K562 (cell line): ENCODE data around the gene ALOX12B. TPM values are rescaled to one million over a fixed set of nuclear protein-coding genes. Genes with fewer than 3 reads are reported as not detected.
A peak's percentile ranks its signal among the peaks of the same experiment; 100 is the strongest.

Source experiments
- ATAC-seq: fragments of 200-7000 bp; cut with Tn5 transposase; 3 replicates; pipeline ENCODE4 v1.9.1; 2020; ENCODE audit warnings: moderate library complexity
- BruUV-seq: library from RNA; stranded (reverse); fragments of 400-500 nt; replicated peaks from 2 replicates; lab custom pipeline; 2021; lab: Mats Ljungman, UMichigan
- CTCF ChIA-PET: fragments of 300-600 bp; formaldehyde crosslinking; extraction: SDS; loops from one replicate; lab custom pipeline; 2021; ENCODE audit warnings: low intra/inter-chr PET ratio; lab: Yijun Ruan, JAX
- POLR2A ChIA-PET: fragments of 300-600, 350-650 bp; sonication (Branson Sonifier 250); formaldehyde crosslinking; extraction: SDS; loops from one replicate; lab custom pipeline; 2021; ENCODE audit warnings: antibody characterized with exemption, inconsistent platforms; lab: Yijun Ruan, JAX
- DNase-seq, 4 experiments: peaks; one replicate each; pipeline versions ENCODE4 v3.0.0 to v3.0.0-alpha.2; 2011 to 2018; ENCODE audit warnings: low spot score in 3 of 4, mixed read lengths in 3 of 4; ENCODE audit errors: extremely low read depth in 1 of 4
- FAIRE-seq: peaks from 2 replicates; lab custom pipeline; 2011; peaks lifted over from hg19 to GRCh38; lab: Jason Lieb, UNC
- H2AFZ ChIP-seq: 2 replicates; pipeline ENCODE4 v1.6.0; 2011; ENCODE audit warnings: low read depth, low read length, control low read depth, inconsistent platforms
- H3K27ac ChIP-seq: fragments of 200-600 bp; 3 replicates; pipeline ENCODE4 v1.8.0; 2011; ENCODE audit warnings: low read depth, mild to moderate bottlenecking, control low read depth, inconsistent platforms, low read length, moderate library complexity, mixed read lengths; ENCODE audit errors: extremely low read depth
- H3K27me3 ChIP-seq, 2 experiments: fragments of 300-600 bp in 1 of 2; 2 replicates in 1 of 2; 3 replicates in 1 of 2; pipeline versions ENCODE4 v1.6.0 to v1.8.0; 2011; ENCODE audit warnings: inconsistent platforms in 2 of 2, low read length in 2 of 2, mild to moderate bottlenecking in 1 of 2, mixed read lengths in 1 of 2, moderate library complexity in 1 of 2; ENCODE audit not compliant: control insufficient read depth in 2 of 2, insufficient read depth in 2 of 2
- H3K36me3 ChIP-seq: fragments of 300-600 bp; 3 replicates; pipeline ENCODE4 v1.8.0; 2011; ENCODE audit warnings: mild to moderate bottlenecking, low read length, inconsistent platforms; ENCODE audit not compliant: control insufficient read depth, insufficient read depth
- H3K4me1 ChIP-seq, 2 experiments: fragments of 200-600 bp in 1 of 2; replicated peaks in 1 of 2; 2 replicates in 1 of 2; 3 replicates in 1 of 2; pipeline versions ENCODE4 v1.5.1 to v1.8.0; 2011; ENCODE audit warnings: inconsistent platforms in 2 of 2, low read length in 2 of 2, mild to moderate bottlenecking in 1 of 2, mixed read lengths in 1 of 2, moderate library complexity in 1 of 2; ENCODE audit not compliant: control insufficient read depth in 2 of 2, insufficient read depth in 2 of 2
- H3K4me2 ChIP-seq: 2 replicates; pipeline ENCODE4 v1.6.1; 2011; ENCODE audit warnings: low read length, control low read depth, inconsistent platforms, mixed read lengths; ENCODE audit not compliant: insufficient read depth
- H3K4me3 ChIP-seq: fragments of 200-600 bp; sonication (generic), shearing (Covaris generic); 2 replicates; pipeline ENCODE4 v1.5.1; 2016; ENCODE audit warnings: control low read depth, inconsistent platforms
- H3K79me2 ChIP-seq: fragments of 200-600 bp; 3 replicates; pipeline ENCODE4 v1.8.0; 2011; ENCODE audit warnings: low read length, inconsistent platforms; ENCODE audit not compliant: control insufficient read depth, insufficient read depth
- H3K9ac ChIP-seq, 2 experiments: 2 replicates each; pipeline versions ENCODE4 v1.6.0 to v1.6.1; 2011; ENCODE audit warnings: low read depth in 2 of 2, low read length in 2 of 2, control low read depth in 1 of 2, inconsistent platforms in 1 of 2, mild to moderate bottlenecking in 1 of 2, mixed read lengths in 1 of 2; ENCODE audit not compliant: insufficient read depth in 1 of 2
- H3K9me1 ChIP-seq: one replicate; pipeline ENCODE4 v1.6.0; 2011; ENCODE audit warnings: inconsistent platforms, mild to moderate bottlenecking, low read length, moderate library complexity; ENCODE audit not compliant: control insufficient read depth, insufficient read depth
- H3K9me3 ChIP-seq: replicated peaks from 2 replicates; pipeline ENCODE4 v1.5.1; 2011; ENCODE audit warnings: low read depth, low read length, inconsistent platforms; ENCODE audit not compliant: control insufficient read depth, insufficient read depth
- H4K20me1 ChIP-seq: replicated peaks from 2 replicates; pipeline ENCODE4 v1.6.1; 2011; ENCODE audit warnings: low read length, inconsistent platforms, mixed read lengths; ENCODE audit not compliant: control insufficient read depth, insufficient read depth
- ARID4B ChIP-seq: sonication (generic); formaldehyde crosslinking; IDR thresholded peaks from 2 replicates; pipeline ENCODE4 v1.8.0; 2022; ENCODE audit warnings: mild to moderate bottlenecking, missing genetic modification reagents
- CHCHD3 ChIP-seq: fragments of 250-450 bp; sonication (Bioruptor Pico); IDR thresholded peaks from 2 replicates; pipeline ENCODE4 v2.1.2; 2022; ENCODE audit warnings: mild to moderate bottlenecking
- ZNF263 ChIP-seq: sonication (generic); formaldehyde crosslinking; IDR thresholded peaks from 2 replicates; pipeline ENCODE4 v1.8.0; 2022; ENCODE audit warnings: mild to moderate bottlenecking, missing genetic modification reagents, borderline replicate concordance
- ZNF717 ChIP-seq: fragments of 250-450 bp; sonication (Bioruptor Pico); IDR thresholded peaks from 2 replicates; pipeline ENCODE4 v1.5.0; 2021
- WGBS: fragments of 100-300 bp; shearing (Covaris generic); methylation state at CpG from one replicate; pipeline ENCODE4 v1.1.6; 2016; ENCODE audit warnings: low coverage, mixed read lengths; ENCODE audit not compliant: insufficient coverage; ENCODE audit errors: missing lambda C conversion rate; 5-methylcytosine and 5-hydroxymethylcytosine counted together
- in situ Hi-C: fragments of 300-500 bp; cut with MboI; formaldehyde crosslinking; loops from 4 replicates; pipeline ENCODE4 v1.15.0; 2018; ENCODE audit warnings: inconsistent platforms, mixed read lengths
- intact Hi-C: fragments of 100-400 bp; cut with micrococcal nuclease; formaldehyde crosslinking; loops from 2 replicates; pipeline ENCODE4 v1.14.2; 2022
- polyA plus RNA-seq, 8 experiments: library from polyadenylated mRNA; depleted of rRNA in 4 of 8; stranded (reverse) in 5 of 8; unstranded in 3 of 8; fragments of >200 nt; fragmentation: Nextera tagmentation in 2 of 8; fragmentation: Illumina TruSeq in 1 of 8; extraction: Ambion mirVana in 2 of 8; extraction: Trizol in 1 of 8; gene quantifications; 2 replicates each; pipeline versions ENCODE4 v1.2.1 to v1.2.3, GENCODE V29; 2011 to 2014; ENCODE audit warnings: inconsistent platforms in 1 of 8, missing spikeins in 1 of 8
- total RNA-seq, 7 experiments: library from RNA; depleted of rRNA in 6 of 7; stranded (reverse); fragments of >200 nt in 6 of 7; fragmentation: Illumina TruSeq in 2 of 7; extraction: Trizol in 2 of 7; gene quantifications; 2 replicates each; pipeline versions ENCODE4 v1.2.1 to v1.2.3, GENCODE V29; 2011 to 2021; ENCODE audit warnings: low replicate concordance in 1 of 7

Gene ALOX12B
- total and polyA plus RNA-seq, 9 of the 15 experiments (the other 6 are each of a cell fraction or from before 2014, with no cell fraction given) = not detected

GRCh38 chr17:8080799-8081219 lies 6.7 kb downstream of the ALOX12B start:
- H3K9me3 ChIP-seq = no peaks in the 10 kb centered on the region
- H4K20me1 ChIP-seq = no peaks in the 10 kb centered on the region
- no peak for FAIRE-seq
- WGBS = 49% methylated on average over 9 of the region's 17 CpGs
- ChIA-PET POLR2A (no interaction called here), CTCF (interaction anchor here (1.9 to 2.4 kb wide), 2 partner anchors 29 to 37 kb away, joined by 9 to 24 read pairs; partner anchors contain the start of gene ALOXE3)
- H3K9ac ChIP-seq = no peak overlapping the region; a peak in 1 of 4 replicates
- no peak overlapping the region for H3K4me3 ChIP-seq
- intact Hi-C loops = loop anchor here (2.0 kb wide), 1 partner anchor 38 kb away; the partner anchor contains the start of gene ALOXE3
- BruUV-seq = no TSS peak
- in situ Hi-C loops = no loop called here
- peaks cover 10 to 22% of the 10 kb centered on the region in 2 experiments; a peak in 4 of 5 replicates for H3K4me1 ChIP-seq
- 0 out of 2 replicates have a peak overlapping the region, but pooled peaks have one; percentile 80 for H2AFZ ChIP-seq
- no peak overlapping the region for H3K4me2 ChIP-seq
- no peaks in the 10 kb centered on the region for H3K9me1 ChIP-seq
- no peaks in the 10 kb centered on the region for H3K36me3 ChIP-seq
- H3K27ac ChIP-seq = no peak overlapping the region
- no peak for DNase-seq
- no peak for TF ChIP-seq ARID4B (CRISPR knock-in tag)
- peak; percentile 76; the same call in 1 of the 2 replicates for TF ChIP-seq ZNF263 (CRISPR knock-in tag)
- no peak for TF ChIP-seq CHCHD3 (CRISPR knock-in tag)
- TF ChIP-seq ZNF717 (CRISPR knock-in tag) = no peak
- no peak for ATAC-seq
- H3K27me3 ChIP-seq = peaks cover 0 to 2% of the 10 kb centered on the region in 2 experiments; a peak in 2 of 5 replicates
- H3K79me2 ChIP-seq = no peaks in the 10 kb centered on the region
